Measurements from ENCODE around the gene FAM227B.
A peak's percentile ranks its signal among the peaks of the same experiment; 100 is the strongest.

FAM227B gene

DNA sequence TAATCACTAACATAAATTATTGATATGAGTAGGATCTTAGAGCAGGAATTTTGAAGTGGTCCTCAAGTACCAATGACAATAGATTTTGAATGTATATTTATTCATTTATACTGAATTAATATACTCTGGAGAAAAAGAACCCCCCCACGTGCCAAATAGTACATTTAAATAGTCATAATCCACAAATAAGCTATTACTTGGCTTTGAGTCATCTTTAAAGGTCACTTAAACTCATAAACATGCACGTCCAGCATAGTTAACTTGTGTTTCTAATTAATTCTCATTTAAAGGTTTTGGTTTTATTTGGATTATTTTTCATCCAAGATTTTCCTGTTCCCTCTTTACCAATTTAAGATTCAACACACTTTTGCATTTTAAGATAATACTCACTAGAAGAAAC lies 162.5 kb downstream of the FAM227B start:
- H3K4me3 Mint-ChIP-seq: no peak overlapping the region
- H3K27me3 Mint-ChIP-seq: peaks cover 3% of the 10 kb centered on the region
- no peaks in the 10 kb centered on the region for H3K4me1 Mint-ChIP-seq (ENCODE audit: low read depth)
- H3K36me3 Mint-ChIP-seq: no peaks in the 10 kb centered on the region
- no peaks in the 10 kb centered on the region for H3K9me3 Mint-ChIP-seq (ENCODE audit: low read depth)
- H3K27ac Mint-ChIP-seq: no peak overlapping the region

DNA sequence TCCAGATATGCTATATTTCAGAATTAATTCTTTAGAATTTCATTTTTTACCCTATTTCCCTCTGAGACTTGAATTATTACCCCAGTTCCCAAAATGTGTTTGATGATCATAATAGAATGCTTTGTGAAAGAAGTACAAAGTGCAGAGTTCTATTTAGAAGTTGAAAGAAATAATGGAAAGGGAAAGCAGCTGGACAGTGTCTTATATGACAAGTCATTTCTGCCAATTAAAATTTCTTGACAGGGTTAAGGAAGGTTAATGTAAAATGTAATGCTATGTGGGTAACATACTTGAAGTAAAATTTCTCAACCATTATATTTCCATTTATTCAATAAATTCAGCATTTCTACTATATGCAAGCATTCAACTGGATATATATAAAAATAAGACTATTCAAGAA lies 164.5 kb downstream of the FAM227B start:
- H3K4me1 Mint-ChIP-seq (ENCODE audit: low read depth): no peaks in the 10 kb centered on the region
- no peaks in the 10 kb centered on the region for H3K36me3 Mint-ChIP-seq
- no peak overlapping the region for H3K27ac Mint-ChIP-seq
- H3K4me3 Mint-ChIP-seq: no peak overlapping the region
- H3K27me3 Mint-ChIP-seq: peaks cover 3% of the 10 kb centered on the region
- no peaks in the 10 kb centered on the region for H3K9me3 Mint-ChIP-seq (ENCODE audit: low read depth)

DNA sequence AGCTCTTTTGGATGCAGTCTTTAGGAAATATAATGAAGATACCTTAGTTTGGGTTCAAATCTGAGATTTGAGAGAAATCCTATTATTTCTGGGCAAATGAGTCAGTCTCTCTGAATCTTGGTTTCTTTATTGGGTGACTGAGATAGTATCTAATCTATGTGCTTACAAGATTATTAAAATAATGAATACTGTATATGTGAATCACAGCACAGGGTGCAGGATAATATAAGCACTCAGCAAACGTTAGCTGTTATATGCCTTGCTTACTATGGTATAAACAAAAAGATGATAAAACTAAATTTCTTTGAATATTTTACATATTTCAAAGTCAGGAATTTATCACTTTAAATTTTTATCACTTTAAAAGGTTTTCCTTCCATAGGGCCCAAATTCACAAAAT lies 168.0 kb downstream of the FAM227B start:
- Mint-ChIP-seq H3K27ac (no peak overlapping the region), H3K9me3 (ENCODE audit: low read depth) (no peaks in the 10 kb centered on the region), H3K27me3 (no peaks in the 10 kb centered on the region), H3K36me3 (no peaks in the 10 kb centered on the region), H3K4me3 (no peak overlapping the region), H3K4me1 (ENCODE audit: low read depth) (no peaks in the 10 kb centered on the region)

DNA sequence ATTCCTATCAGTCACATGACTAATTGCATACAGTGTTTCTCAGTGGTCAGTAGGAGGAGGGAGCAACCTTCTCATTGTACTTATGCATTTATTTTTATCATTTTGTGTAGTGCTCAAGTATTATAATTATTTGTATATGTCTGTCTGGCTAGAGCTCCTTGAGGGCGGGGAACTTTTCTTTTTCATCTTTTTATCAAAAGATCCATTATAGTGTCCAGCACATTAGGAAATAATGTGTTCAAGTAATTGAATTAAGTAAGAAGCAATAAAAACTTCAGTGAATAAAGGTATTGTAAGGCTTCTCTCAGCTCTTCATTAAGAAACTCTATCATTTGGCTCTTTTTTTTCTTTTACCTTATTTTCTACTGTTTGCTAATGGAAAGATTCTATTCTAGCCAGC lies 178.8 kb downstream of the FAM227B start:
- Mint-ChIP-seq H3K9me3 (ENCODE audit: low read depth) (no peaks in the 10 kb centered on the region), H3K36me3 (no peaks in the 10 kb centered on the region), H3K4me3 (no peak overlapping the region), H3K27me3 (peaks cover 2% of the 10 kb centered on the region), H3K4me1 (ENCODE audit: low read depth) (no peaks in the 10 kb centered on the region), H3K27ac (no peak overlapping the region)

DNA sequence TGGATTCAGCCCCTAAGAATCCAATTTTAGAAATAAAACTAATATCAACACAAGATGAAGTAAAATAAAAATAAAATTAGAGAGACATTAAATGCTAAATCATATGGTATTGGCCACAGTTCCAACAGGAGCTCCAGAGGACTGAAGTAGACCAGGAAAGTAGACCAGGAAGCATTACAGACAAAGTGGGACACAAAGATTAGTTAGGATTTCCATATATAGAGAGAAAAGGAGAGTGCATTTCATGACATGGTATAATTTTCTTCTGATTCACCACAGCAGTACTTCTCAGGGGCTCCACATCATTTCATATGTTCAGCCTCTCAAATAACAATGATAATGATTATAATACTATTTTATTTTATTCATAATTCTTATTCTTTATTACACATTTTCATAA lies 179.3 kb downstream of the FAM227B start:
- Mint-ChIP-seq H3K4me3 (no peak overlapping the region), H3K9me3 (ENCODE audit: low read depth) (no peaks in the 10 kb centered on the region), H3K27me3 (peaks cover 2% of the 10 kb centered on the region), H3K27ac (no peak overlapping the region), H3K36me3 (no peaks in the 10 kb centered on the region), H3K4me1 (ENCODE audit: low read depth) (no peaks in the 10 kb centered on the region)

DNA sequence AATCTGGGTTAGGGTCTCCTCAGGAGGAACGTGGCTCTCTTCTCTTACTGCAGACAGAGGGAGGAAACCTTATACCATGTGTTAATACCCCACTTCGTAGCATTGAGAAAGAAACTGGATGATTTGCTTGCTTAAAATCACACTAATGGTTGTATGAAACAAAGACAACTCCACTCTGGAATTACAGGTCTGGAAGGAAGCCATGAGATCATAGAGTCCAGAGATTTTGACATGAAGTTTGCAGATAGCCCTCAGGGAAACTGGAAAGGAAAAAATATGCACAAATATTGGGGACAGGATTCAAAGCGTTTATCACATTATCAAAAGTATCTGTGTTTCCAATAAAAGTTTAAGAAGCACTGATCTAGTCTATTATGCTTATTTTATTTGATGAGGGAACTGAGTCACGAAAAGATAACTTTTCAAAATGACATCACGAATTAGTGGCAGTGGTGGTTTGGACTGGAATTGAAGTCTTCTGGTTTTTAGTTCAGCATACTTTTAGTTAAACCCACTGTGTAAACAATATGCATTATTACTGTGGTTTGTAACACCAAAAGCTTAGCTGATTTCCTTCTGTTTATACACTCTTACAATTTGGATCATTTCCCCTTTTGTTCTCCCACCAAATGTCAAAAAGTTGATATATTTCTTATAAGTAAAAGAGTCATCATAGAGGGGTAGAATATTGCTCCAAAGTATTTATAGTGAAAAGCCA lies 180.8 kb downstream of the FAM227B start:
- Mint-ChIP-seq H3K4me1 (ENCODE audit: low read depth) (no peaks in the 10 kb centered on the region), H3K36me3 (no peaks in the 10 kb centered on the region), H3K9me3 (ENCODE audit: low read depth) (no peaks in the 10 kb centered on the region), H3K27me3 (no peaks in the 10 kb centered on the region), H3K27ac (no peak overlapping the region), H3K4me3 (no peak overlapping the region)

DNA sequence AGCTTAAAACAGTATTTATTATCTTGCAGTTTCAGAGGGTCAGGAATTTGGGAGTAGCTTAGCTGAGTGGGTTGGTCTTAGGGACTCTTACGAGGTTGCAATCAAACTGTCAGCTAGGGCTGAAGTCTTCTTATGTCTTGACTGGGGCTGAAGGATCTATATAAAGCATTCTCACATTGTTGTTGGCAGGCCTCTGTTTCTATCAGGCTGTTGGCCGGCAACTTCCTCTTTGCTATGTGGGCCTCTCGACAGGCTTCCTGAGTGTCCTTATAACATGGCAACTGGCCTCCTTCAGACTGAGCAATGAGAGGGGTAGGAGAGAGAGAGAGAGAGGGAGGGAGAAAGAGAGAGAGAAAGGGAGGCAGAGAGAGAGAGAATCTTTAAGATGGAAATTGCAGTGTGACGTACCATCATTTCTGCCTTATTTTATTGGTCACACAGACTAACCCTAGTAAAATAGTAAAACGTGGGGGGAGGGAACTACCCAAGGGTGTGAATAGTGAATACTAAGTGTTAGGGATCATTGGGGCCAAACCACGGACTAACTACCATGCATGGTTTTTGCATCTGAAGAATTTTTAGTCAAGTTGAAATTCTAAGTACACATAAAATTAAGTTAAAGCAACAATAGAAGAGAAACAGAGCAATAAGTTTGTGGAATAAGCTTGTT lies 181.5 kb downstream of the FAM227B start:
- Mint-ChIP-seq H3K27ac (no peak overlapping the region), H3K9me3 (ENCODE audit: low read depth) (no peaks in the 10 kb centered on the region), H3K36me3 (no peaks in the 10 kb centered on the region), H3K4me1 (ENCODE audit: low read depth) (no peaks in the 10 kb centered on the region), H3K27me3 (no peaks in the 10 kb centered on the region), H3K4me3 (no peak overlapping the region)

DNA sequence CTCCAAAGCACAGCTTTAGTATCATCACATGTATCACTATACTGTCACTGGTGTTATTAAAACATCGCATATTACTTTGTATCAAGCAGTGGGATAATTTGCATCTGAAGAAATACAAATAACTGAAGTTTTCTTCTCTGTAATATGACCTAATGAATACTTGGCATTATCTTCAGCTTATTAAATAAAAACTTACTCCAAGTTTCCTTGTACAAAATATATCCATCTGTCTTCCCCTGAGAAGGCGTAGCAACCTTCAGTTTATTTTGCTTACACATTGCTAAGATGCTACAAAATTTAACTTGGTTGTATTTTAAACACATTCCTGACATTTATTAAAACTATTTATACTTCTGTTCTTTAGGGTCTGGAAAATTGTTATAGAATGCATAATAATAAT lies 183.9 kb downstream of the FAM227B start:
- no peaks in the 10 kb centered on the region for H3K4me1 Mint-ChIP-seq (ENCODE audit: low read depth)
- no peaks in the 10 kb centered on the region for H3K27me3 Mint-ChIP-seq
- H3K4me3 Mint-ChIP-seq: no peak overlapping the region
- H3K36me3 Mint-ChIP-seq: no peaks in the 10 kb centered on the region
- H3K9me3 Mint-ChIP-seq (ENCODE audit: low read depth): no peaks in the 10 kb centered on the region
- no peak overlapping the region for H3K27ac Mint-ChIP-seq

DNA sequence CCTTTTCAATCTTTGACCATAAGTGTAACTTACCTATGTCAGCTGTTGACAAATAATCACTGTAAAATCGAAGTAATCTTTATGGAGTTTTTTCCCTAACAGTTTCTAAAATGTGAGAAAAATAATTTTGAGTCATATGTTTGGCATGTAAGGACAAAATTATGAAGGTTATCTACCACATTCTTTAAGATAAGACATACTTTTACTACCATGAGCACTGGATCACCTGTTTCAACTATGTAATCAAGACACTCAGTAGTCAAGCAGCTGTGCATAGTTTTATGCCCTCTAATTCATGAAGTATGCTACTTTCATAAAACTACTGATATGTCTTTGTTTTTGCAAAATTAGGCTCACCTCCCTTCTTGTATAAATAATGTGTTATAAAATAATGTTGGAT lies 185.4 kb downstream of the FAM227B start:
- Mint-ChIP-seq H3K4me3 (no peak overlapping the region), H3K27ac (no peak overlapping the region), H3K4me1 (ENCODE audit: low read depth) (no peaks in the 10 kb centered on the region), H3K9me3 (ENCODE audit: low read depth) (no peaks in the 10 kb centered on the region), H3K36me3 (no peaks in the 10 kb centered on the region), H3K27me3 (no peaks in the 10 kb centered on the region)

DNA sequence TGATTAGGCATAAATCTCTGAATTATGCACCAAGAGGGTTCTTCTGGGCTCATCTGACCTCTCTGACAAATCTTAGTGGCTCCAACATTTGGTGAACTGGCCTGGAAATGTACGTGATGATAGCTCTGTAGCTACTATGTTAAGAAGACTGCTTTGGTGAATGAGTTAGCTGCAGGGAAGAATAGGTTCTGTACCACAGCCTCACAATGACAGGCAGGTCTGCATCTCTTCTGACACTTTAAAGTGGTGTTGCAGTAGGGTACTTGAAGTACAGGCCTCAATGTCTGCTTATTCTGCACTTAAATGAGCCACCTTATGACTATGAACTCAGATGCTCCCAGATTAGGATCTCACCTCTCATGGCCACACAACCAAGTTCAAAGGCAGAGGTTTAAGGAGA lies 190.6 kb downstream of the FAM227B start:
- no peaks in the 10 kb centered on the region for H3K4me1 Mint-ChIP-seq (ENCODE audit: low read depth)
- no peaks in the 10 kb centered on the region for H3K36me3 Mint-ChIP-seq
- no peak overlapping the region for H3K27ac Mint-ChIP-seq
- H3K9me3 Mint-ChIP-seq (ENCODE audit: low read depth): no peaks in the 10 kb centered on the region
- H3K27me3 Mint-ChIP-seq: peaks cover 2% of the 10 kb centered on the region
- H3K4me3 Mint-ChIP-seq: no peak overlapping the region

DNA sequence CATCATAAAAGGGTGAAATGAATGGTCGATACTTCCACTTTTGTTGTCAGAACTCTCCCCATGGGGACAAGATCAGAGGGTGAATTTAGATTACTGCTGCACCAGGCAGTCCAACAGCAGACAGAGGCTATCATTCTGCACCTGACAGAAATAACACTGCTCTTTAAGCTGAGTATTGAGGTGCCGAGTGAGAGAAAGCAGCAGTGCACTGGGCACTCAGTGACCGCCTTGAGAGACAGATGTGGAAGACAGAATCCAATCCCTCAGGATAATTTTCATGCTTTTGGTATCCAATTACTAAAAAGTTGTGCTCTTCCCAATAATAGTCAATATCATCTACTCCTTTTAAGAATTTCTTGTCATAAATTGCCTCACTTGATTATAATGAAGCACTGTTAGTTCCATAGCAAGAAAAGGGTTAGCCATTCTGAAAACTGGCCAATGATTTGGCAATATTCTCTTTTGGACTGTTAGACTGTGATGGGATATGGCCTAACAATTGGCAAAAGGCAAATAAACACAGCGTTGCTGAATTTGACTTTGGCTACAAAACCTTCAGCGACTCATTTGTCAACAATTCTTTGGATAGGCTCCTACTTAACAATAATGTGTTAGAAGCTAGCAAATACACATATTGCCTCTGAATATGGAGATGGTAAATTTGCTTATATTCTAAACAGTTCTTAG lies 192.1 kb downstream of the FAM227B start:
- no peaks in the 10 kb centered on the region for H3K36me3 Mint-ChIP-seq
- H3K4me3 Mint-ChIP-seq: no peak overlapping the region
- H3K4me1 Mint-ChIP-seq (ENCODE audit: low read depth): no peaks in the 10 kb centered on the region
- no peak overlapping the region for H3K27ac Mint-ChIP-seq
- no peaks in the 10 kb centered on the region for H3K9me3 Mint-ChIP-seq (ENCODE audit: low read depth)
- peaks cover 2% of the 10 kb centered on the region for H3K27me3 Mint-ChIP-seq

DNA sequence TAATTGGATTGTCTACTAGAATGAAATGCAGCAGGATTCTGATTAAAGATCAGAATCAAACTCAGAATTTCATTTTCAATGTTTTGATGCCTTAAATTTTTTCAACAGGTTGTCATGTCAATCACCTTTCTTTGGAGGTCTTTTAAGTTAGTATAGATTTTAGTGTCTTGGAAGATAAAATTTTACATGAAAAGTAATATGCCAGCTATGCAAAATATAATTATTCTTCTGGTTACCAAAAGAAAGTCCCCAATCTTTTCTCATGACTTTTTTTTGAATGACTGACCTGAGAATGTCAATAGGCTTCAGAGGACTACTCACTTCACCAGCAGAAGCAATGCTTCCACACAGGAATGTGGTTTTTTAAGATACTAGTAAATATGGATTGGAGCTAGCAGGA lies 193.2 kb downstream of the FAM227B start:
- Mint-ChIP-seq H3K9me3 (ENCODE audit: low read depth) (no peaks in the 10 kb centered on the region), H3K4me1 (ENCODE audit: low read depth) (no peaks in the 10 kb centered on the region), H3K36me3 (no peaks in the 10 kb centered on the region), H3K27ac (no peak overlapping the region), H3K27me3 (peaks cover 2% of the 10 kb centered on the region), H3K4me3 (no peak overlapping the region)

DNA sequence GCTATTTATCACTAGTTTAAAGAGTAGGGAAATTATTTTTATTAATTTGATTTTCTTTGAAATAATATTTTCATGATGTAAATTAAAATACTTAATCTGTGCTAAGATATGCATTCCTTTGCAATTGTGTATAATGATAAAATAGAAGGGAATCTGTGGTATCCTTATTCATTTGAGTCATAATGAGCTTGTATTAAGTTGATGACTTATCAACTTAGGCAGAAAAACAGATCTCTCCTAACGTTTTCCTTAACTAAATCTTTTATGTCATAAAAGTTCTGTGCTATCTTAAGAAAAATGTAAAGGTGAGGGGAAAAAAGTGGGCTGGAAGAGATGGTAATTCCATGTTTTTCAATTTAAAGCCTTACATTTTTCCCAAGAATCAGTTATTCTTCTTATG lies 195.7 kb downstream of the FAM227B start:
- no peak overlapping the region for H3K27ac Mint-ChIP-seq
- no peak overlapping the region for H3K4me3 Mint-ChIP-seq
- H3K4me1 Mint-ChIP-seq (ENCODE audit: low read depth): no peaks in the 10 kb centered on the region

DNA sequence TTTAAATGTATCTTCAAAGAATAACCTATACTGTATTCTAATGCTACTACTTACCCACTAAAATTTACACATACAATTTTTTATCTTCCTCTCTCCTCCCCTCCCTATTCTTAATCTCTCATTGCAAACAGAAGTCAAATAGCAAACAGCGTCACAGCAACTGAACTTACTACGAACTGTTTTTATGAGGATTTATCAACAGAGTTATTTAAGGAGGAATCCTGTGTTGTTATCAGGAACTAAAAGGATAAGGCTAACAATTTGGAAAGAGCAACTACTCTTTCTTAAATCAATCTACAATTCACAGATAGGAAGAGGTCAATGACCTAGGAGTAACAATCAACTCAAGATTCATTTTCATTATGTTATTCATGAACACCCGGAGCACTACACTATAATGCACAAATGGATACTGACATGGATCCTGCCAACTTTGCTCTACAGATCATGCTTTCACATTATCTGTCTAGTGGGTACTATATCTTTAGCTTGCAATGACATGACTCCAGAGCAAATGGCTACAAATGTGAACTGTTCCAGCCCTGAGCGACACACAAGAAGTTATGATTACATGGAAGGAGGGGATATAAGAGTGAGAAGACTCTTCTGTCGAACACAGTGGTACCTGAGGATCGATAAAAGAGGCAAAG lies 196.6 kb downstream of the FAM227B start:
- Mint-ChIP-seq H3K27ac (no peak overlapping the region), H3K36me3 (no peaks in the 10 kb centered on the region), H3K4me1 (ENCODE audit: low read depth) (no peaks in the 10 kb centered on the region), H3K4me3 (no peak overlapping the region), H3K27me3 (no peaks in the 10 kb centered on the region), H3K9me3 (ENCODE audit: low read depth) (no peaks in the 10 kb centered on the region)

More for the DNA sequence above, 195.7 kb downstream of the FAM227B start:
- H3K9me3 Mint-ChIP-seq (ENCODE audit: low read depth): no peaks in the 10 kb centered on the region
- H3K27me3 Mint-ChIP-seq: no peaks in the 10 kb centered on the region
- H3K36me3 Mint-ChIP-seq: no peaks in the 10 kb centered on the region

DNA sequence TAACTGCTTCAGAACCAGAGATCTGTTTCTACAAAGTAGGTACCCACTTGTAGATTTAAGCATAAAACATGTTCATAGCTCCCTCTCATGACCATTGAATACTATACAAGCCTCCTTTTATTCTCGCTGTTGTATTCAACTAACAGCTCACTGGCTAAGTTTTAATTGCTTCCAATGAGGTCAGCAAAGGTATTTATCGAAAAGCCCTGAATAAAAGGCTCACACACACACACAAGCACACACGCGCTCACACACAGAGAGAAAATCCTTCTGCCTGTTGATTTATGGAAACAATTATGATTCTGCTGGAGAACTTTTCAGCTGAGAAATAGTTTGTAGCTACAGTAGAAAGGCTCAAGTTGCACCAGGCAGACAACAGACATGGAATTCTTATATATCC lies 197.6 kb downstream of the FAM227B start, which contains the start of gene FGF7:
Gene FGF7 (plus strand): TSS at position 222 of the 400 bp plus-strand sequence. CDS start 1,056 bp downstream, outside the sequence.
- no peak within 1 kb of the TSS for H3K27ac Mint-ChIP-seq
- H3K4me1 Mint-ChIP-seq (ENCODE audit: low read depth): no peaks in the 10 kb centered on the region
- no peaks in the 10 kb centered on the region for H3K9me3 Mint-ChIP-seq (ENCODE audit: low read depth)
- no peaks in the 10 kb centered on the region for H3K36me3 Mint-ChIP-seq
- H3K4me3 Mint-ChIP-seq: peak within 1 kb of the TSS; percentile 1
- H3K27me3 Mint-ChIP-seq: no peaks in the 10 kb centered on the region

All from activated naive CD8-positive, alpha-beta T cell (primary cell).